Heart right ventricle (tissue), 16 donors: ENCODE measurements around the gene LMBR1. TPM values are rescaled to one million over a fixed set of nuclear protein-coding genes. Genes with fewer than 3 reads are reported as not detected.
A peak's percentile ranks its signal among the peaks of the same experiment; 100 is the strongest.

Experiments used
- ATAC-seq, 8 donors: fragments of 200-7000 bp; cut with Tn5 transposase; one replicate each; pipeline ENCODE4 v1.9.1; 2020; ENCODE audit warnings: mild to moderate bottlenecking in 8 of 8, moderate library complexity in 8 of 8, moderate number of reproducible peaks in 1 of 8
- DNase-seq, 2 donors: peaks; one replicate each; pipeline ENCODE4 v3.0.0-alpha.2; 2020
- H3K27ac ChIP-seq, 10 donors: fragments of 200-600 bp; sonication (generic) in 2 of 10; one replicate each; pipeline versions ENCODE4 v1.5.0 to v1.8.0; 2020 to 2022; ENCODE audit warnings: mild to moderate bottlenecking in 3 of 10
- H3K27me3 ChIP-seq, 7 donors: fragments of 200-600 bp; one replicate each; pipeline ENCODE4 v1.8.0; 2021 to 2022; ENCODE audit warnings: mild to moderate bottlenecking in 2 of 7
- H3K36me3 ChIP-seq, 9 donors: fragments of 200-600 bp; sonication (generic) in 1 of 9; one replicate each; pipeline versions ENCODE4 v1.5.0 to v1.8.0; 2020 to 2022; ENCODE audit warnings: mild to moderate bottlenecking in 2 of 9
- H3K4me1 ChIP-seq, 9 donors: fragments of 200-600 bp; sonication (generic) in 1 of 9; one replicate each; pipeline versions ENCODE4 v1.5.0 to v1.8.0; 2020 to 2022; ENCODE audit warnings: mild to moderate bottlenecking in 4 of 9
- H3K4me3 ChIP-seq, 10 donors: fragments of 200-600 bp; sonication (generic) in 2 of 10; one replicate each; pipeline versions ENCODE4 v1.5.0 to v1.8.0; 2020 to 2022; ENCODE audit warnings: mild to moderate bottlenecking in 7 of 10, moderate library complexity in 2 of 10
- H3K9me3 ChIP-seq, 11 donors: fragments of 200-600 bp in 10 of 11; sonication (generic) in 2 of 11; one replicate each; pipeline versions ENCODE4 v1.5.0 to v1.8.0; 2013 to 2022; ENCODE audit warnings: mild to moderate bottlenecking in 2 of 11, control low read depth in 1 of 11, moderate library complexity in 1 of 11
- WGBS, 2 donors: extraction: QIAGEN DNeasy Blood & Tissue Kit; methylation state at CpG; one replicate each; pipeline ENCODE4 v1.1.7; 2013; ENCODE audit warnings: inconsistent platforms in 1 of 2; 5-methylcytosine and 5-hydroxymethylcytosine counted together
- intact Hi-C, 10 donors: fragments of 100-400 bp; cut with DNase I; formaldehyde crosslinking; loops; one replicate each; pipeline versions ENCODE4 v1.11.1 to v1.14.2; 2022
- polyA plus RNA-seq, 2 donors: library from polyadenylated mRNA; stranded (reverse); fragments of 200-250 nt; gene quantifications; one replicate each; pipeline ENCODE4 v1.2.3, GENCODE V29; 2013
- total RNA-seq, 10 donors: library from RNA; stranded (reverse); fragmentation: NEBNext Ultra II Directional in 3 of 10; extraction: Animal tissue kit (Norgen Biotek cat#: 25700) in 3 of 10; gene quantifications; one replicate each; pipeline versions ENCODE4 v1.2.1 to v1.2.4, GENCODE V29; 2021 to 2023
- TF ChIP-seq, protein P1 (sequence below), 9 donors: fragments of 200-600 bp; sonication (generic) in 2 of 9; IDR thresholded peaks; one replicate each; pipeline versions ENCODE4 v1.5.0 to v1.8.0; 2021 to 2022; ENCODE audit warnings: antibody characterized with exemption in 9 of 9, mild to moderate bottlenecking in 5 of 9, moderate library complexity in 1 of 9
- donor health status: Arrhythmogenic right ventricular cardiomyopathy.
- donor health status: ischemic (EF 13 %, LVEDD 7.1; RV severe dilation, severe dysfunction).
- donor health status: healthy with polysubstance abuse.
- donor health status: DM: no; HTN: yes; CAD: no.
- donor health status: DM: no; HTN: no; CAD: no.
- donor health status: ischemic (EF 25% LVEDD 6.9; RV normal size, moderate dysfunction).
- donor health status: ischemic (EF 25% LVEDD 5.7; RV mildly dilated, moderate dysfunction).
- donor health status: healthy.
- donor health status: DM: yes; HTN: yes; CAD: no.
- donor health status: Ischemic cardiomyopathy.
- donor health status: ischemic (EF 35%, LVEDD 5.7; RV mildly dilated, moderate dysfunction).
- donor health status: nonischemic (EF 11% LVEDD 7.7; RV severe dilation, severe dysfunction).
- donor health status: DM: yes; HTN: yes; CAD: no.
- donor health status: PGD.
- donor health status: ischemic (EF 29% LVEDD 5.4; RV normal size, mild dysfunction).
- donor health status: nonischemic (EF 23%, LVEDD 6.1; RV moderate dilation, normal function).

LMBR1 gene
- total and polyA plus RNA-seq, 12 donors: 9.0 to 45.5 (median 37.5) TPM

DNA sequence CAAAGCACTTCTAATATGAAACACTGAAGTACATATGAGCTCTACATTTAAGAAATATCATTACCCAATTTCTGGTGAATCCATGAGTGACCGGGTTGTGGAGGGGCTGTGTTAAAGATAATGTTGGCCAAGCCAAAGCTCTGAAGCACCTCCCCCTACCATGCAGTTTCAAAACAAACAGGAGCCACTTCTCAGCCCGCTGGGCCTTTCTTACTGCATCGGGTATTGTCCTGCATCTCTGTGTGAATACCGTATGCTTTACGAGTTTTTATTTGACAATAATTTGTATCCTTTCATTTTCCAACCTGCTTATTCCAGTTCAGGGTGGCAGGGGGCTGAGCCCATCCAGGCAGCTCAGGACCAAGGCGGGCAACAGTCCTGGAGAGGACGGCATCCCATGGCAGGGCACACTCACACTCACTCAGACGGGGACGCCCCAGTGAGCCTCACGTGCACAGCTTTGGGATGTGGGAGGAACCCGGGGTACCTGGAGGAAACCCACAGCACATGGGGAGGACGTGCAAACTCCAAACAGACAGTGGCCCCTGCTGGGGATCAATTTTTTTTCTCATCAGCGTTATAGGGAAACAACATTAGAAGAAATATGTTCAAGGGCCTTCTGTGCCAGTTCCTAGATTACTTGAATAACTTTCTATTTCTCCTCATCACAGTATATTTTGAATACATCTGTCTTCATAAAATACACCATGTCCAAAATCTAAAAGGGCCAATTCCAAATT, 250.5 kb downstream of the LMBR1 start:
- peaks cover 0 to 23% (median 4%) of the 10 kb centered on the region in 7 donors for H3K27me3 ChIP-seq
- TF ChIP-seq, protein P1, sequence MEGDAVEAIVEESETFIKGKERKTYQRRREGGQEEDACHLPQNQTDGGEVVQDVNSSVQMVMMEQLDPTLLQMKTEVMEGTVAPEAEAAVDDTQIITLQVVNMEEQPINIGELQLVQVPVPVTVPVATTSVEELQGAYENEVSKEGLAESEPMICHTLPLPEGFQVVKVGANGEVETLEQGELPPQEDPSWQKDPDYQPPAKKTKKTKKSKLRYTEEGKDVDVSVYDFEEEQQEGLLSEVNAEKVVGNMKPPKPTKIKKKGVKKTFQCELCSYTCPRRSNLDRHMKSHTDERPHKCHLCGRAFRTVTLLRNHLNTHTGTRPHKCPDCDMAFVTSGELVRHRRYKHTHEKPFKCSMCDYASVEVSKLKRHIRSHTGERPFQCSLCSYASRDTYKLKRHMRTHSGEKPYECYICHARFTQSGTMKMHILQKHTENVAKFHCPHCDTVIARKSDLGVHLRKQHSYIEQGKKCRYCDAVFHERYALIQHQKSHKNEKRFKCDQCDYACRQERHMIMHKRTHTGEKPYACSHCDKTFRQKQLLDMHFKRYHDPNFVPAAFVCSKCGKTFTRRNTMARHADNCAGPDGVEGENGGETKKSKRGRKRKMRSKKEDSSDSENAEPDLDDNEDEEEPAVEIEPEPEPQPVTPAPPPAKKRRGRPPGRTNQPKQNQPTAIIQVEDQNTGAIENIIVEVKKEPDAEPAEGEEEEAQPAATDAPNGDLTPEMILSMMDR (IDR thresholded peaks at IDR 0.05): no peak
- no peak for DNase-seq
- WGBS, 2 donors: 71 to 81% methylated on average over 13 of the region's 13 CpGs
- peaks cover 0 to 24% (median 13%) of the 10 kb centered on the region in 9 donors for H3K4me1 ChIP-seq
- H3K4me3 ChIP-seq: no peak overlapping the region
- peaks cover 0 to 13% (median 0%) of the 10 kb centered on the region in 11 donors for H3K9me3 ChIP-seq
- intact Hi-C loops: no loop called here
- no peak overlapping the region for H3K27ac ChIP-seq
- ATAC-seq: no peak
- H3K36me3 ChIP-seq: no peaks in the 10 kb centered on the region

DNA sequence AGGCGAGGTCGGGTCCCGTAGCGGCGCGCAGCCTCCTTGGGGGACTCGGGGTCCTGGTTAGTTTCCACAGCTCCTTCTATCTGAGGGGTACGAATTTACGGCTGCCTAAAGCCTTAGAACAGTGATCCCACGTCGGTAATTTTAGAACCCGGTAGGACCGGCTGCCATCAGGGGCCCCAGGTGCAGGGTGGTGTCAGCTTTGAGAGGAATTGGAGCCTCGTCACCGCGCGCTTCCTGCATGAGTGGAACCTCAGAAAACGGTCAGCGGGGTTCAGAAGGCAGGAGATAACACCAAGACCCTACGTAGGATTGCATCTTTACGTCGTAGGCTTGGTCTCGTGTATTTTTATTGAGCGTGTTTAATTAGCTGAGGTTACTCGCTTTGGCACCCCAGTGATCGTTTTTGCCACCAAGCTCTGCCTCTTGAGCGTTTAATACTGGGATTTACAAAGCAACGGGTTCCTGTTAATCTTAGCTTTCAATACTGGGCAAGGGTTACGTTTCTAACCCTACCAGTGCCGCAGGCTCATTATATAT, 252.0 kb downstream of the LMBR1 start:
- TF ChIP-seq, protein P1 (IDR thresholded peaks at IDR 0.05): no peak
- Histone ChIP-seq H3K9me3 (peaks cover 0 to 17% (median 0%) of the 10 kb centered on the region in 11 donors), H3K4me1 (peaks cover 0 to 24% (median 13%) of the 10 kb centered on the region in 9 donors), H3K27ac (peak overlapping the region in 8 of 10 donors; percentile 3 to 87 (median 62)), H3K27me3 (peaks cover 0 to 15% (median 4%) of the 10 kb centered on the region in 7 donors), H3K36me3 (no peaks in the 10 kb centered on the region), H3K4me3 (peak overlapping the region; percentile 64 to 95 (median 82))
- WGBS, 2 donors: 6 to 8% methylated on average over 30 of the region's 30 CpGs
- ATAC-seq (peak in 7 of 8 donors; percentile 2 to 43 (median 13)), DNase-seq (peak in 1 of 2 donors; percentile 9)
- intact Hi-C loops: no loop called here

DNA sequence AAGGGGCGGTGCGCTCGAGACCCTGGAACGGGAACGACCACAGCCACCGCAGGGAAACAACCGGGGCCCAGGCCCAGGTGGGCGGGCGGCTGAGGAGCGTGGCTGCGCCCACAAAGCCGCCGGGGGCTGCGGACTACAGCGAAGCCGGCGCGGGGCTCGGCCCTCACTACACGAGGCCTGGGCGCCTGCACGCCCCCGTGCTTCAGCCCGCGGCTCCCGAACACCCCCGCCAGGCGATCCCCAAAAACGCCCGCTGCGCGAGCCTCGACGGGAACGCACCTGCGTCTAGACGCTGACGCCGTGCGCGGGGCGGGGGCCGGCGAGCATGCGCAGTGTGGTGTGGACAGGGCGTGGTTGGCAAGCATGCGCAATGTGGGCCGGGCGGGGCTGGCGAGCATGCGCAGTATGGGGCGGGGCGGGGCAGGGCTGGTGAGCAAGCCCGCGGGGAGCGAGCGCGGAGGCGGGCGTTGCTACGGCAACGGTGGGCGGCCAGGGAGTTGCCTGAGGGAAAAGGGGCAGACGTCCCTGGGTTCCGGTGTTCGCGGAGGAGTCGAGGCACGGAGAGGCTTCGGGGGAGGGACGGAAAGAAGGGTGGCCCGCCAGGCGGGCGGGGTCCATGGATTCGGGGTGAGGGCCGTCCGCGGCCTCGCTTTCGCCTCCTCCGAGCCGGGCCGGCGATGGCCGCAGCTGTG, 252.6 kb downstream of the LMBR1 start, which contains the start of gene RNF32:
RNF32 (plus strand) TSS at position 518 of the 692 bp plus-strand sequence. CDS start 3,104 bp downstream, outside the sequence.
- 1 to 2% methylated on average over 74 to 85 of the region's 85 CpGs for WGBS, 2 donors
- intact Hi-C loops: no loop called here
- peak within 1 kb of the TSS in 9 of 10 donors; percentile 52 to 87 (median 60) for H3K27ac ChIP-seq

More for the DNA sequence above, 252.6 kb downstream of the LMBR1 start, which contains the start of gene RNF32:
- Histone ChIP-seq H3K4me3 (peak within 1 kb of the TSS; percentile 64 to 95 (median 82)), H3K9me3 (peaks cover 0 to 17% (median 0%) of the 10 kb centered on the region in 11 donors), H3K27me3 (peaks cover 0 to 15% (median 4%) of the 10 kb centered on the region in 7 donors), H3K36me3 (no peaks in the 10 kb centered on the region), H3K4me1 (peaks cover 0 to 24% (median 13%) of the 10 kb centered on the region in 9 donors)
- TF ChIP-seq, protein P1 (IDR thresholded peaks at IDR 0.05): no peak
- peak; percentile 98 to 99 (median 99) for ATAC-seq
- DNase-seq: peak; percentile 94 to 99
